GM18517 (cell line): ENCODE measurements around the gene ZNF616.

Experiments used
- ATAC-seq: cut with Tn5 transposase; IDR thresholded peaks from one replicate; pipeline ENCODE4 v1.9.1; 2021; ENCODE audit warnings: mild to moderate bottlenecking, moderate library complexity; ENCODE audit not compliant: unreplicated experiment

The ZNF616 gene

DNA sequence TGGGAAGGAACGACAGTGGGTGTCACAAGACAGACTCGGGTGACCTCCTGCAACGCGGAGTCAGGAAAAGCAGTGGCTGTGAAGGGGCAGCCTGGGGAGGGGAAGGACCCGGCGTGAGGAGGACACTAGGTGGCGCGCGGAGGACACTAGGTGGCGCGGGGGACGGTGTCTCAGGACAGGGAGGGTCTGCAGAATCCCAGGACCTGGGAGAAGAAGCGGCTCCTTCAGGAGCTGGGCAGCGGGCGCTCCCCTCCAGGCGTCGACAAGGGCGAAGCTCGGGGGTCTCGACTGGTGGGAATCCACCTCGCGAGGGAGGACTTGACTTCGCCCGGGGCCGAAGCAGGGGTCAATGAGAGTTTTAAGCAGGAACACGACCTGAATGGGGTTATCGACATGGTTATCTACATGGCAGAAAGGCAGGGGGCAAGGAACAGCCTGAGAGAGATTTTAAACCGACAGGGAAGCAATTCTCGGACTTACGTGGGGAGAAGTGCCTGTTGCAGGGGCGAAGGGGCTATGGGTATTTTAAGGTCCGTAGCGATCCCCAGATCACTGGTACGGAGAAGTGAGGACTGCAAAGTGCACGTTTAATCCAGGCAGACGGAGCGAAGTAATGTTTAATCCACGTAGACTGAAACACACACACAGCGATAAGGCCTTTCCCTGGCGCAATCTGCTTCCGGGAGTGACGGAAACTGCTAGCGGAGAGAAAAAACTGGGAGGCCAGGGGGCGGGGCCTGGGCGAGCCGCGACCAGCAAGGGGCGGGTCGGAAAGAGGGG is at the start of gene ZNF616:
TSS of gene ZNF616 (minus strand) at position 687 of the 780 bp plus-strand sequence. CDS start 9,426 bp downstream, outside the sequence.
- peak; percentile 36 for ATAC-seq

DNA sequence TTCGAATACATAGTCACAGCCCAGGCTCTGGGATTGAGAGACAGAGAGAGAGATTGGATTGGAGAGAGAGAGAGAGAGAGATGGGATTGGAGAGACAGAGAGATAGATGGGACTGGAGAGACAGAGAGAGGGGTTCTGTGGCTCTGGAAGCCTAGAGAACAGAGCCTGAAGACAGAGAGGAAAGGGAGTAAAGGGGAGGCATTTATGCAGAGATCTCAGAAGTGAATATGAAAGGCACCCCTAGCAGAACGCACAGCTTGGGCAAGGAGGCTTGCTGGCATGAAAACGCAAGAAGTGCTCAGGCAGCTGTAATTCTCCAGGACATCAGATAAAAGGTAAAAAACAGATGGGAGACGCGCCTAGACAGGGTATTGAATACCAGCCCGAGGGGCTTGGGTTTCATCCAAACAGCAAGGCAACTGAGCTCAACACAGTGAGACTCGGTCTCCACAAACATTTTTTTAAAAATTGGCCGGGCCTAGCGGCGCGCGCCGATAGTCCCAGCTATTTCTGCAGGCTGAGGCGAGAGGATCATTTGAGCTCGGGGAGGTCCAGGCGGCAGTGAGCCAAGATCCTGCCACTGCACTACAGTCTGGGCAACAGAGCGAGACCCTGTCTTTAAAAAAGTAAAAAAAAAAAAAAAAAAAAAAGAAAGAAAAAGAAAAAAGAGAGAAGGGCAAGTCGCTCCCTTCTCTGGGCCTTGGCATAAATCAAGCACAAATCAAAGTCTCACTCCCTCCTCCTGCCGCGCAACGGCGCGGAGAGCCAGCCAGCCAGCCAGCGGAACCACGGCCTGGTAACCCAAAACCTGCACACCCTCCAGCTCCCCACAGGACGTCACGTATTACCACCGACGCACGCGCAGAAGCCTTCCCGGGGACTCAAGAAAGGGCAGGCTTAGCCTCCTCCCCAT is 49.3 kb upstream of the ZNF616 start:
- peak; percentile 8 for ATAC-seq

DNA sequence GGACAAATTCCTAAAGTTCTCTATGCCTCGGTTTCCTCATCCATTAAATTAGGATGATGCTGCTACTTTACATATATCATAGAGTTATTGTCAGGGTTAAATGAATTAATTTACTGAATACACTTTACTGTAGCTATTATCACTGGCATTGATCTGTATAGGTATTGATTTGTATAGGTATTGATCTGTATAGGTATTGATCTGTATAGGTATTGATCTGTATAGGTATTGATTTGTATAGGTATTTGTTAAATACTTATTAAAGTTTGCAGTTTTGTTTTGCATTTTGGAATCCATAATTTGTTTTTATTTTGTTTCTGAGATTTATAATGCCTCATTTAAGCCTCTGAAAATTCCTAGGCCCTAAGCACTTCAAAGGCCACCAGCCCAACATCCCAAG is 47.7 kb upstream of the ZNF616 start:
- ATAC-seq, result no peak

DNA sequence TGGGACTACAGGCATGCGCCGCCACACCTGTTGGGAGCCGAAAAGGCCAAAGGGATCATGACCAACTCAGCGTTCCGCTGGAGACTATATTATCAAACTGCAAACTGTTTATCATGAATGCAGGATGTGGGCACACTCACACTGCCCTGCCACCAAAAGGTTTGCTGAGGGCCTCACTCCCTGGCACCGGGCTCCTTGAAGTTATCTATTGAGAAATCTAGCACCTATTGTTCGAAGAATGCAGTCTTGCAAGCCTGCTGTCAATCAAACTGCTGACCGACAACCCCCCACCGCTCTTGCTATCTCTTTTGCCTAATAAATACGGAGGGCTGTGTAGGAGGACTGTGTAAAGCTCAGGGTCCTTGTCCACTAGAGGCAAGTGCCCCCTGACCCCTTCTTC is 36.8 kb upstream of the ZNF616 start:
- ATAC-seq, result no peak

DNA sequence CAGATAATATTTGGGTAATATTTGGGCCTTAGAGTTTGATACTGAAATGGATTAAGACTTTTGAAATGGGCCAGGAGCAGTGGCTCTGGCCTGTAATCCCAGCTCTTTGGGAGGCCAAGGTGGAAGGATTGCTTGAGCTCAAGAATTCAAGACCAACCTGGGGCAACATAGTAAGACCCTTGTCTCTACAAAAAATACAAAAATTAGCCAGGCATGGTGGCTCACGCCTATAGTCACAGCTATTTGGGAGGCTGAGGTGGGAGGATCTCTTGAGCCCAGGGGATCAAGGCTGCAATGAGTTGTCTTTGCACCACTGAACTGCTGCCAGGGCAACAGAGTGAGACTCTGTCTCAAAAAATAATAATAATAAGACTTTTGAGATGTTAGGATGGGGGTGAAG is 32.6 kb upstream of the ZNF616 start:
- no peak for ATAC-seq

DNA sequence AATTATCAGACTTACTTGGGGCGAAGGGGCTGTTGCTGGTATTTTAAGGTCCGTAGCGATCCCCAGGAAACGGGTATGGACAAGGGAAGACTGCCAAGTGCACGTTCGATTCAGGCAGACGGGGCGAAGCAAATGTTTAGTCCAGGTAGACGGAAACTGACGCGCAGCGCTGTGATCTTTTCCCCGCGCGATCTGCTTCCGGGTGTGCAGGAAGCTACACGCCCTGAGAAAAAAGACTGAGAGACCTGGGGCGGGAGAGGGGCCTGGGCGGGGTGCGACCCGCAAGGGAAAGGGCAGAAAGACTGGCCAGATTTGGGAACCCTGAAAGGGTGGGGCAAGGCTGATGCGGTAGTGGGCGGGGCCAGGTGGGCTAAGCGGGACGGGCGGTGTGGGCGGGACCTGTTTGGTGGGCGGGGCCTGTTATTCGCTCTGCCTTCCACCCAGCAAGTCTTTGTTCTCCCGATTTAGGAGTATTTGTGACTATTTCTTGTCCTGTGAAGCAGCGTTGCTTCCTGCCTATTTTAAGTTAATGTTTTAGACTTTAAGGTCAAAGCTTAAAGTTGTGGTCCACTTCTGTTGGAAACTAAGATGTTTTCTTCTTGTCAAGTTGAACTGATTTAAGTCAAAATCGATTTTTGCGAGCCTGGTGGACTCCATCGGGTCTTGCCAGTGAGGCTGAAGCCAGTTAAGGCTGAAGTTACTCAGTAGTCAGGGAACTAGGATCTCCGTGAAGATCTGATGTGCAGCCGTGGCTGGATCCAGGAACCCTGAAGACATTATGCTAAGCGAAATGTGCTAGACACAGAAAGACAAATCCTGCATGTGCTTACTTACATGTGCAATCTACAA is 31.8 kb upstream of the ZNF616 start, which contains the start of gene ZNF836:
TSS of gene ZNF836 (minus strand) at position 301 of the 849 bp plus-strand sequence. CDS start 3,549 bp downstream, outside the sequence.
- no peak for ATAC-seq

DNA sequence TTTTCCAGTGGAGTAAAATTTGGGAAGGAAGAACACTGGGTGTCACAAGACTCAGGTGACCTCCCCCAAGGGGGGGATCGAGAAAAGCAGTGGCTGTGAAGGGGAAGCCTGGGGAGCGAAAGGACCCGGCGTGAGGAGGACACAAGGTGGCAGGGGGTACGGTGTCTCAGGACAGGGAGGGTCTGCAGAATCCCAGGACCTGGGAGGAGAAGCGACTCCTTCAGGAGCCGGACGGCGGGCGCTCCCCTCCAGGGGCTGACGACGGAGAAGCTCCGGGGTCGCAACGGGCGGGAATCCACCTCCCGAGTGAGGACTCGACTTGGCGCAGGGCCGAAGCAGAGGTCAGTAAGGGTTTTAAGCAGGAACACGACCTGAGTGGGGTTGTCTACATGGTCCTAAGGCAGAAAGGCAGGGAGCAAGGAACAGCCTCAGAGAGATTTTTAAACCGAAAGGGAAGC is 31.2 kb upstream of the ZNF616 start:
- ATAC-seq, result no peak

DNA sequence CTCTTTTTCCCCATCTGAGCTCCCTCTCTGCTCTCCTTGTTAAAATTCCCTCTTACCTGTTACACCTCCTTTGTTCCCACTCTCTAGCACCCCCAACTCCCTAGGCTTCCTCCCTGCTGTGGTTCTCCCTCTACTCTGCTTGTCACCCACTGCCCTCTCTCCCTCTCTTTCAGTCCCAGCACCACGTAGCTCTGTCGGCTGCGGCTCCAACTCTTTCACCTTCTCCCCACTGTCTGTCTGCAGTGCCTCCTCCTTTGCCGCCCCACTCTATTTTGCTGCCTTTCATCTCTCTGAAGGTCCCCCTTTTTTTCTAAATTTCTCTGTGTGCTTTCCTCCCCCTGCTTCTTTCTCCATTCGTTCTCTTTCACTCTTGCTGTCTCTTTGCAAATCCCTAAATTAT is 30.6 kb upstream of the ZNF616 start:
- ATAC-seq, result no peak

DNA sequence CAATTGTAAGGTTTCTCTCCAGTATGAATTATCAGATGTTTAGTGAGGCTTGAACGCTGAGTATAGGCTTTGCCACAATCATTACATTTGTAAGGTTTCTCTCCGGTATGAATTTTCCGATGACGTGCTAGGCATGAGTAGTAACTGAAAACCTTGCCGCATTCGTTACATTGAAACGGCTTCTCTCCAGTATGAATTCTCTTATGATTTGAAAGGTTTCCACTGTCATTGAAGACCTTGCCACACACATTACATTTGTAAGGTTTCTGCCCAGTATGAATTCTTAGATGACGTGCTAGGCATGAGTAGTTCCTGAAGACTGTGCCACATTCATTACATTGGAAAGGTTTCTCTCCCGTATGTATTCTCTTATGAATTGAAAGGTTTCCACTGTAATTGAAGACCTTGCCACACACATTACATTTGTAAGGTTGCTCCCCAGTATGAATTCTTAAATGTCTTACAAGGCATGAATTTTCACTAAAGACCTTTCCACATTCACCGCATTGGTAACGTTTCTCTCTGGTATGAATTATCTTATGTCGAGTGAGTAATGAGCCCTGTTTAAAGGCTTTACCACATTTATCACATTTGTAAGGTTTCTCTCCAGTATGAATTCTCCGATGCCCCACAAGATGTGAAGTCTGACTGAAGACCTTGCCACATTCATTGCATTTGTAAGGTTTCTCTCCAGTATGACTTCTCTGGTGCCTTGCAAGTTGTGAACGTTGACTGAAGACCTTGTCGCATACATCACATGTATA is 16.0 kb upstream of the ZNF616 start:
- no peak for ATAC-seq

DNA sequence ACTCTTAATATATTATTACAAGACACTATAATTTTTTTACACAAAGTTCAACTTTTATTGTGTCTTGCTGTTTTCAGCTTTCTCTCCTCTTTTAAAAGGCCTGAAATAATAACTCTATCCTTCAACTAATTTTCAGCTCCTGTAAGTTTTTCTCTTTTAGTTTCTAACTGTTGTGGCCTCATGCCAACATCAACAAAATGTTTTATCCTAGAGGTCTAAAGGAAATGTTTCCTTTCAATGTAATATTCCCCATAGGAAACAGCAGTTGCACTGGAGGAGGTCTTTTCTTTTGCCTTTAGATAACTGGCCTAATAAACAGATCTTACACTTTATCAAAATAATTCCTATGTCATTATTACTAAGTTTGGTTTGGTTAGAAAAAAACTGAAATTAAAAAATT is 8.5 kb upstream of the ZNF616 start:
- no peak for ATAC-seq

DNA sequence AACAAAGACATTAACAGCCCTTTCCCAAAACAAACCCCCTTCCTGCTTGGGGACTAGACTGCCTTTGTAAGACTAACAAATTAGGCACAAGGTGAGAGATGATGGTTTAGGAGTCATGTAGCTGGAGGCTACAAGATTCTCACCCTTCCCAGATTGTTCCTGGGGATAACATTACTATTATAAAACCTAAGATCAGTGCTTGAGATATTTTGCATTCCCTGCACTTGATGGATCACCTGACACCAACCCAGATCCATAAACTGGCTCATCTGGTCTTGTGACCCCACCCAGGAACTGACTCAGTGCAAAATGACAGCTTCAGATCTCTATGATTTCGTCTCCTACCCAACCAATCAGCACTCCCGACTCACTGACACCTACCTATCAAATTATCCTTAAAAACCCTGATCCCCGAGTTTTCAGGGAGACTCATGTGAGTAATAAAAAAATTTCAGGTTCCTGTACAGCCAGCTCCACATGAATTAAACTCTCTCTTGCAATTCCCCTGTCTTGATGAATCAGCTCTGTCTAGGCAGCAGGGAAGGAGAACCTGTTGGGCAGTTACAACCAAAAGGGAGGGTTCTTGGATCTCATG is 2.4 kb upstream of the ZNF616 start:
- no peak for ATAC-seq

DNA sequence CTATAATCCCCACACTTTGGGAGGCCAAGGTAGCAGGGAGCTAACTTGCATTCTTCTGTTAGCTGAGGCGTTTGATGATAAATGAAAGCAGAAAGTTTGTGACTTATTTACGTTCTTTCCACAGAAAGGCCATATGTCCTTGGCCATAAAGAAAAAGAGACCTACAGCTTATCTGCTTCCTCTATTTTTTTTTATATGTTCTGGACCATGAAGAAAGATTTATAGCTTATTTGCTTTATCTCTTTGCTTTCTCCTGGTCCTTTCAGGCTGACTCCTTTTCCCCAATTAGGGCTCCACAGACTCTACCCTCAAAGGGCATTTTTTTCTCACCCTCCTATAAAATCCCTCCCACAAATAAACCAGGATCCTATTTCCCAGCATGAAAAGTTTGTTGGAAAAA is 1.5 kb upstream of the ZNF616 start:
- no peak for ATAC-seq

DNA sequence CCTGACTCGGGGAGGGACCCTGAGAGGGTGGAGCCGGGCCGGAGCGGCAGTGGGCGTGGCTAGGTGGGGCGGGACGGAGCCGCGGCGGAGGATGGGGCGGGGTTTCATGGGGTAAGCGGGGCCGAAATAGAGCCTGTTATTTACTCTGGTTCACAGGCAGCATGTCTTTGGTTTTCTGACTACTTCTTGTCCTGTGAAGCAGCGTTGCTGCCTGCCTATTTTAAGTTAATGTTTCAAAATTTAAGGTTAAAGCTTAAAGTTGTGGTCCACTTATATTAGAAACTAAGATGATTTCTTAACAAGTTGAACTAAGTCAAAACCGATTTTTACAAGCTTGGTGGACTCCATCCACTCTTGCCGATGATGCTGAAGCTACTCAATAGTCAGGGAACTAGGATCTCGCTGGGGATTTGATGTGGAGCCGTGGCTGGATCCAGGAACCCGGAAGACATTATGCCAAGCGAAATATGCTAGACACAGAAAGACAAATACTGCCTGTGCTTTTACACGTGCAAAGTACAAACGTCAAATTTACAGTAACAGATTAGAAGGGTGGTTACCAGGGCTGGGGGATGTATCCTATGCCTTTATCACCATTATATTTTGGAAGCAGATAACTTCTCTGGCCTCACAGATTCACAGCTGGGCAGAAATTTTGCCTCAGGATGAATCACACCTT is 433 bp upstream of the ZNF616 start:
- peak; percentile 83 for ATAC-seq

DNA sequence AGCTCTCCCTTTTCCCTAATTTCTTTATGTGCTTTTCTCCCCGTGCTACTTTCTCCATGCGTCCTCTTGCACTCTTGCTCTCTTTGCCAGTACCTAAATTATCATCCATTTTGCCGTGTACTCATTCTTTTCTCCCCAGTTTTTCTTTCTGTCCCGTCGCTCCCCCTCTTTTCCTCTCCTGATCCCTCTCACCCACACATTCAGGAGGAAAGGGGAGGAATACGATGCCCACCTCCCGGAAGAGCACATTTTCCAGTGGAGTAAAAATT is 821 bp downstream of the ZNF616 start:
- ATAC-seq, result no peak

DNA sequence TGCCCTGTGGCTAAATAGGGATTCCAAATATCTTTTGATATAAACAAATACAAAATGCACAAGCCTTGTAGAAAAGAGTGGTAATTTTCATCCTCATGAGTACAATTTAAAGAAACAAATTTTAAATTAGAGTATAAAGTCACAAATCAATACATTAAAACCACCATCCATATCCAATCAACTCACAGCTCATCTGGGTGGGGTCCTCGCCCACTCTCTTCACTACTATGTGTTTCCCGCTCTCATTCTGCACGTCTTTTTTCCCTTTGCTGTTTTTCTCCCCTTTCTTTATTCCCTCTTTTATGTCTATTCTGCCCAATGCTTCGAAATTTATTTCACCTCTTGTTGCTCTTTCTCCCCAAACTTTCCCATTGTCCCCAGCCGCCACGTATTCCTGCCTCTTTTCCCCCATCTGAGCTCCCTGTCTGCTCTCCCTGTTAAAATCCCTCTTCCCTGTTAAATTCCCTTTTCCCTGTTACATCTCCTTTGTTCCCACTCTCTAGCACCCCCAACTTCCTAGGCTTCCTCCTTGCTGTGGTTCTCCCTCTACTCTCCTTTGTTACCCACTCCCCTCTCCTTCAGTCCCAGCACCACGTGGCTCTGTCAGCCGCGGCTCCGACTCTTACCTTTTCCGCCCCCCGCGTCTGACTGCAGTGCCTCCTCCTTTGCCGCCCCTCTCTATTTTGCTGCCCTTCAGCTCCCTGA is 1.3 kb downstream of the ZNF616 start:
- no peak for ATAC-seq

DNA sequence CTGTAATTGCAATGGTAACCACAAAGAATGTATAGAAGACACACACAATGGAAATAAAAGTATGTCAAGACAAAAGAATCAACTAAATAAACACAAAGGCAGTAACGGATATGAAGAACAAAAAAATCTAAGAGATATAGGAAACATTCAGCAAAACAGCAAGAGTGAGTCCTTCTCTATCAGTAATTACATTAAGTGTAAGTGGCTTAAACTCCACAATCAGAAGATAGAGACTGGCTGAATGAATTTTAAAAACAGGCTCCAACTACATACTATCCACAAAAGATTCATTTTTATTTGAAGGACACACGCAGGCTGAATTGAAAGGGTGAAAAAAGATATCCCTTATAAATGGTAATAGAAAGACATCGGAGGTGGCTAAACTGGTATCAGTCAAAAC is 19.5 kb downstream of the ZNF616 start:
- no peak for ATAC-seq

DNA sequence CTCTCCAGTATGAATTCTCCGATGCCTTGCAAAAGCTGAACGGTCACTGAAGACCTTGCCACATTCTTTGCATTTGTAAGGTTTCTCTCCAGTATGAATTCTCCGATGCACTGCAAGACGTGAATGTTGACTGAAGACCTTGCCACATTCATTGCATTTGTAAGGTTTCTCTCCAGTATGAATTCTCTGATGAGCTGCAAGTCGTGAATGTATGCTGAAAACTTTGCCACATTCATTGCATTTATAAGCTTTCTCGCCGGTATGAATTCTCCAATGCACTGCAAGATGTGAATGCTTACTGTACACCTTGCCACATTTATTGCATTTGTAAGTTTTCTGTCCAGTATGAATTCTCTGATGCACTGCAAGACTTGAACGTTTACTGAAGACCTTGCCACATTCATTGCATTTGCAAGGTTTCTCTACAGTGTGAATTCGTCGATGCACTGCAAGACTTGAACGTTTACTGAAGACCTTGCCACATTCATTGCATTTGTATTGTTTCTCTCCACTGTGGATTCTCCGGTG is 24.1 kb downstream of the ZNF616 start:
- ATAC-seq, result no peak

DNA sequence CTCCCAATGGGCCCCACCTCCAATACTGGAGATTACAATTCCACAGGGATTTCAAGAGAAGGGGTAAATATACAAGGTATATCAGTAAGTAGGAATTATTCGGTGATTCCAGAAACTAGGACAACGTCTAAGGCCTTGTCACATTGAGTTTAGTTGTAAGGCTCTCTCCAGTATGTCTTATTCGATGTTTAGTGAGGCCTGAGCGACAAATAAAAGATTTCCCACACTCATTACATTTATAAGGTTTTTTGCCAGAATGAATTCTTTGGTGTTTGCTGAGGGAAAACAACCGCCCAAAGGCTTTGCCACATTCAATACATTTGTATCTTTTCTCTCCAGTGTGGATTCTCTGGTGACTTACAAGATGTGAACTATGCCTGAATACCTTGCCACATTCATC is 25.0 kb downstream of the ZNF616 start:
- no peak for ATAC-seq

DNA sequence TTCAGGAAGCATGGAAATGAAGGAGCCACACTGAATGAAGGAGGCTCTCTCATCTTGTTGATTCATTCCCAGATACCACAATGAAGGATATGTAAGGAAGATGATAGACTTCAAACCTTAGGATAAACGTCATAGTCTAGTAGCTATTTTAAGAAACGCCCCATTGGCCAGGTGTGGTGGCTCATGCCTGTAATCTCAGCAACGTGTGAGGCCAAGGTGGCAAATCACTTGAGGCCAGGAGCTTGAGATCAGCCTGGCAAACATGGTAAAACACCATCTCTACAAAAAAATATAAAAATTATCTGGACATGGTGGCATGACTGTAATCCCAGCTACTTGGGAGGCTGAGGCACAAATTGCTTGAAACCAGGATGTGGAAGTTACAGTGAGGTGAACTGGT is 27.1 kb downstream of the ZNF616 start:
- no peak for ATAC-seq
